ENCODE data around the gene CBFA2T3. TPM values are rescaled to one million over a fixed set of nuclear protein-coding genes. Genes with fewer than 3 reads are reported as not detected.

The CBFA2T3 gene
- total RNA-seq, 1 donor from 2014 or later = 32.8 TPM

- DNase-seq (ENCODE audit: low spot score in 2 of 2) = no peak
- intact Hi-C loops (cut with DNase I) = no loop called here
- no peaks in the 10 kb centered on the region for H3K4me1 ChIP-seq
- H3K9me3 ChIP-seq = no peaks in the 10 kb centered on the region
- H3K36me3 ChIP-seq = peaks cover 29 to 33% of the 10 kb centered on the region in 2 donors
- no peak overlapping the region for H3K4me3 ChIP-seq
- H3K27me3 ChIP-seq = no peaks in the 10 kb centered on the region
- no peak overlapping the region for H3K27ac ChIP-seq
- no peak for TF ChIP-seq CTCF (IDR thresholded peaks at IDR 0.05)
These were observed 135.3 kb downstream of the CBFA2T3 start for GRCh38 chr16:88841521-88842307.

GRCh38 chr16:88840600-88841215 lies 136.3 kb downstream of the CBFA2T3 start:
- no peaks in the 10 kb centered on the region for H3K4me1 ChIP-seq
- no peaks in the 10 kb centered on the region for H3K9me3 ChIP-seq
- no peak overlapping the region for H3K4me3 ChIP-seq
- intact Hi-C loops (cut with DNase I) = no loop called here
- no peak for DNase-seq (ENCODE audit: low spot score in 2 of 2)
- H3K27ac ChIP-seq = no peak overlapping the region
- TF ChIP-seq CTCF (IDR thresholded peaks at IDR 0.05) = no peak
- no peaks in the 10 kb centered on the region for H3K27me3 ChIP-seq
- peaks cover 31 to 33% of the 10 kb centered on the region in 2 donors for H3K36me3 ChIP-seq

- H3K4me3 ChIP-seq = no peak overlapping the region
- H3K27ac ChIP-seq = no peak overlapping the region
- intact Hi-C loops (cut with DNase I) = no loop called here
- no peaks in the 10 kb centered on the region for H3K4me1 ChIP-seq
- no peak for TF ChIP-seq CTCF (IDR thresholded peaks at IDR 0.05)
- peaks cover 33 to 38% of the 10 kb centered on the region in 2 donors for H3K36me3 ChIP-seq
- H3K27me3 ChIP-seq = no peaks in the 10 kb centered on the region
- H3K9me3 ChIP-seq = no peaks in the 10 kb centered on the region
- DNase-seq (ENCODE audit: low spot score in 2 of 2) = no peak
These were observed 137.0 kb downstream of the CBFA2T3 start for GRCh38 chr16:88839745-88840599.

GRCh38 chr16:88839026-88839529 lies 137.9 kb downstream of the CBFA2T3 start:
- no peak for DNase-seq (ENCODE audit: low spot score in 2 of 2)
- TF ChIP-seq CTCF (IDR thresholded peaks at IDR 0.05) = no peak
- intact Hi-C loops (cut with DNase I) = no loop called here
- no peaks in the 10 kb centered on the region for H3K9me3 ChIP-seq
- no peak overlapping the region for H3K27ac ChIP-seq
- H3K36me3 ChIP-seq = peaks cover 33 to 41% of the 10 kb centered on the region in 2 donors
- H3K4me3 ChIP-seq = no peak overlapping the region
- no peaks in the 10 kb centered on the region for H3K4me1 ChIP-seq
- no peaks in the 10 kb centered on the region for H3K27me3 ChIP-seq

GRCh38 chr16:88838566-88838965 lies 138.4 kb downstream of the CBFA2T3 start:
- Histone ChIP-seq H3K36me3 (peaks cover 33 to 41% of the 10 kb centered on the region in 2 donors), H3K4me1 (no peaks in the 10 kb centered on the region), H3K9me3 (no peaks in the 10 kb centered on the region), H3K27ac (no peak overlapping the region), H3K27me3 (no peaks in the 10 kb centered on the region), H3K4me3 (no peak overlapping the region)
- intact Hi-C loops (cut with DNase I) = no loop called here
- DNase-seq (ENCODE audit: low spot score in 2 of 2) = no peak
- TF ChIP-seq CTCF (IDR thresholded peaks at IDR 0.05) = no peak
